Medulla oblongata (tissue), 1 donor: Measurements from ENCODE around the gene JARID2.

ENCODE experiments used
- DNase-seq: peaks from one replicate; pipeline ENCODE4 v3.0.0-alpha.2; 2015; ENCODE audit errors: extremely low spot score

Gene JARID2

DNA sequence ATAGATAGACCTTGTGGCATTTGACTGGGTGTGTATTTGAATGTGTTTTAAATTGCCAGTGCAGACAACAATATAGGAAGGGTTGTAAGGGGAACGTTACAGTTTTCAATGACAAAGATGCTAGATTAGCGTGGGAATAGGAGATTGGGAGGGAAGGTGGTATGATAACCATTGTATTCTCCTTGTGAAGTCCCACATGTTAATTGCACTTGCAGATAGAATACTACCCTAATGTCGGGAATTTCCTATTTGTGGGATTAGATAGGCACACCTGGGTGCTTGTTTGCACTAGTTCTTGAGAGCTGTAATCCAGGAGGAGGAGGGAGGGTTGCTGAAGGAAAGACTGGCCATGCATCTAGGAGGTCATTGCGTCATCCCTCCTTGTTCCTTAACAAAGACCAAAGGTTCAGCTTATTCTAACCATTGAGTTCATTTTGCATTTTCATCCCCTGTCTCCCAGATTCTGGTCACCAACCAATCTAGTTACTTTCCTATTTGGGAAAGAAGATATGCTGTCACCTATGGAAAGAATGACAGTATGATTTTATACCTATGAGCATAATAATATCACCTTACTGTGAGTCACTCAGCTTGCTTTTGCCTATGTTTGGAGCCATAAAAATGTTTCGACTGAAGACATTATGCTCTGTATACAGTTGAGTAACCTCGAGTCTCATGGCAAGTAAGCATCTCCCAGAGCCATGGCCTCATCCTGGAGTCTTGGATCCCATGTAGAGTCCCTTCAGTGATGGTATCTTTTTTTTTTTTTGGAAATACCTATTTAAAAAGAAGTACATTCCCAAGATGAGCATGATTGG lies 215.5 kb downstream of the JARID2 start:
- DNase-seq, result no peak

DNA sequence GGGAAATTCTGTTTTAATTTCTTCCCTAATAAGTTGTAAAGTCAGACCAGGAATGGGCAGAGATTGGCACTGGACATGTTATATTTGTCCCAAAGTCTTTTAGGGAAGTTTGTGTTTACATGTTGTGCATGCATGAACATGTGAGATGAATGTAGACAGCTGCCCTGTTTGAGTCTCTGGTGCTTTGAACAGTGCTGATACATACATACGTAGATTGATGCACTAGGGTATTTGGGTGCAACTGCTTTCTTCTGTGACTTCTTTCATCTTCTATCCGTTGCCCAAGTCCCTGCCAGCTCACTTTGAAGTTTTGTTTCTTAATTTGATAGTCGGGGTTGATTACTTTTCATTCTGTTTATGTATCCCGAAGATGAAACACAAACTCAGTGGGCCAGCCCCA lies 216.4 kb downstream of the JARID2 start:
- DNase-seq, result no peak

GRCh38 chr6:15462717-15463525 lies 217.1 kb downstream of the JARID2 start:
- no peak for DNase-seq

GRCh38 chr6:15464211-15464725 lies 218.4 kb downstream of the JARID2 start:
- DNase-seq, result no peak

- DNase-seq, result no peak
These were observed 219.3 kb downstream of the JARID2 start for GRCh38 chr6:15465212-15465611.

- DNase-seq, result no peak
These were observed 224.9 kb downstream of the JARID2 start for GRCh38 chr6:15470746-15471145.

DNA sequence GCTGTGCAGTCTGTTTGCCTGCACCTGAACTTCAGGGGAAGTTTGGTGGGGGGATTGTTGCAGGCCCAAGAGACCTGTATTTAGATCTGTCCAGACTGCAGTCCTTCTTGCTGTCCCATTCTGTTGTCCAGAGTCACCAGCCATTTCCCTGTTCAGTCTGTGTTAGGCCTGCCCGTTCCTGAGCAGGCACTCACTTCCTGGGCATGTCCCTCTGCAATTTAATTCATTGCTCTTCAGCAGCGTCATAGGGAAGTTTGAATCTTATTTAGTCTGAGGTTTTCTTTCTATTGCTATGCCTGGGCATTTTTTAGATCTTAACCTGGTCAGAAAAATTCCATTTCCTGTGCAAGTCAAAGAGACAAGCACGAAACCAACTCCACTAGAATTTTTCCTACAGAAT lies 226.8 kb downstream of the JARID2 start:
- DNase-seq, result no peak

DNA sequence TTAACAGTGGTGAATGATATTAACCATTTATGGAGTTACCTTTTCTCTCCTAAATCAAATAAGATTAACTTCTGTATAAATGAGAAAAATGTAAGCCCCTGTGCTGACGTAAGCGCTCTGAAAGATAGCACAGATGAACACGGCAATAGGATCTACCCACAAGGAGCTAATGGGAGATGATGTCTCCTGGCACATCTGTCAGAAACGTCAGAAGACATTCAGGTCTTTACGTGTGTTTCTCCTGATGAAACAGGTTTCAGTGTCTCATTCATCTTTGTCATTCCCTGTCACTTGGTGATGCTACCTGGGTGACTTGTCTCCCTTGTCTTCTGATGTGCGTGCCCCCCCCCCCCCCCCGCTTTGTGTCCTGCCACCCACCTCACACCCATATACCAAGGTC lies 227.3 kb downstream of the JARID2 start:
- no peak for DNase-seq

DNA sequence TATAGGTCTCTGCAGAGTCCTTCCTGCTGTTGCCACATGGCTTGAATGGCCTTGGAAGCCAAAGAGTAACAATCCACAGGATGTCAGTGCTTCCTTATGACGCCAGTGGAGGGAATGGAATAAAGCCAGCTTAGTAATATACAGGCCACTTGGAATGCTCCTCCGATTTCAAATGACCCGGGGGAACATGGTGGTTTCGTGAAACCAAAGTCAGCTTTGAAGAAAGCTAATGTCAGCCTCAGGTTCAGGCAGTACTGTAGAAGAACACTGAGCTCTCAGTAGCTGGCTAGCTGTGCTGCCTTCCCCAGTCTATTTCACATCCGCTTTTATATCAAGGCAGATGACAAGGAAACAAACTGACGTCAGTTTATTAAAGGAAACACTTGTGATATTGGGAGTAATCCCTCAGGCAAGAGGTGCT lies 227.9 kb downstream of the JARID2 start:
- no peak for DNase-seq

GRCh38 chr6:15474196-15474595 lies 228.3 kb downstream of the JARID2 start:
- no peak for DNase-seq

DNA sequence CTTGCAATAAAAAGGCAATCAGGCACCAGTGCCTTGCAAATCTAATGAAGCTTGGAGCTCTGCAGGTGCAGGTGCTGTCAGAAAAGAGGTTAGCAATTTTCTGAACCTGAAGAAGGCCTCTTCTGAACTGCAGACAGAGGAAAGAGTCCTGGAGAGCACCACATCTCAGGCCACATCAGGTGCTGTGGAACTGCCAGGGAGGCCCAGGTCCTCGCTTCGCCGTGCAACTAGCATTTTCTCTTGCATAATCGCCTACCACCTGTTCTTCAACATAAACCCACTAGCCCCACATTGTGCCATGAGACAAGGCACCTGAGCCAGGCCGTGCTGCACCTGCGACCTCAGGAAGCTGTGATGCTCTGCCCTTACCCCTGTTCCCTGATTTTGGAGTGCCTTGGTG lies 229.4 kb downstream of the JARID2 start:
- DNase-seq, result no peak

DNA sequence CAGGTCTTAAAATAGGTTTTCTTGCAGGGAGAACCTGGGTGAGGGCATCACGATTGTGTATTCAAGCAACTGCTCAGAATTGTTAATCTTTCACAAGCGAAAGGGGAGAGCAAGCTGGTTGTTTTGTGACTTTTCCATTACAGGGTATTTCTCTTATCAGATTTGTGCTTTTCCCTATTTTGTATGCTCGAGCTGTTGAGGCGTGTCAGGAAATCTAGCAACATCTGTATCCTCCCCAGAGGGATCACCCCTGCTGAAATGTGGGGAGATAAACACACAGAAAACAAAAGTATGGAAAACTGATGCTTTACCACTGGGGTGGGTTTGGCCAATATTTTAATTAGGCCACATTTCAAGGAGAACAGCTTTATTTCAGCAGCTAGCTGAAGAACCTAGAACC lies 230.0 kb downstream of the JARID2 start:
- no peak for DNase-seq

DNA sequence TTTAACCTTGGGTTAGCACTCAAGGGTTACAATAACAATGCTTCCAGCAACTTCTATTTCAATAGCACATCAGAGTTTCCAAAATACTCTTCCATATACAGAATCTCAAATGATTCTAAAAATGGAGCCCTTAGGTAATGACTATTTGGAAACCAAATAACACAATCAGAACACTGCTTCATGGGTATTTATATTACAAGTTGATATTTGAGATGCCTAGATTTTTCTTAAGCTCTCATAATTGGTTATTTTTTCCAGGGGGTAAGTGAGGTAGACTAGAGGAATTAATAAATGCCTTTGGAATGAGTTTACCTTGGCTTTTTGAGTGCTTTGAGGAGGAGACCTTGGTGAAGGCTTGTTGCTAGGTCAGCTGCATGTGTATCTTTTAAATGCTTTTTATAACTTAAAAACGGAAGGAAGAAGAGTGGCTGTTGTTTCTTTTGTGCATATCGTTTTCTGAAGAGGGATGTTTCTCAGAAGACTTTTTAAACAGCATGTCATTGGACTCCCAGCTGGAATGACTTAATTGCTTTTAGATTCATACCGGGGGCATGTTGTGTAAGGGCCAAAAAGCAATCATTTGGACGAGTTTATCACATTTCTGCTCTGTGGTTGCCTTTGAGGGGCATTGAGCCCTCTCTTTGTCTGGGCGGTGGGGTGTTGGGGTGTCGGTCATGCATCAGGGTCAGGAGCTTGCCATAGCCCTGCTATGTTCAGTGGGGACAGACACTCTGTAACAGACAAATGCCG lies 230.9 kb downstream of the JARID2 start:
- DNase-seq, result no peak

DNA sequence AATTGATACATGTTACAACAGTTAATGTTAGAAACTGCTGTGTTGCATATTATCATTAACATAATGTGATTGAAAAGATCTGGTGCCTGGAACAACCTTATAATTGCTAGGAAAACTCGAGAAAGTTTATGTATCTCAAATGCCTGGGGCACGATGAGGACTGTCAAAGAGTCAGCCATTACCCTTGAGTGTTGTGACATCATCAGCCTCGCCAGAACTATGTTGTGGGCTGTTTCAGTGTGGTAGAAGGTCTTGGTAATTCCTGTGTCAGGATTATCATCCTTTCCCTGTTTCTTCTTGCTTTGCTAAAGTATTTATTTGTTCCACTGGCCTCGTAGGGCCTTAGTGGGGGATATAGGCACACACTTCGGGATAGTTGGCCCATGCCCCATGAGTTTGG lies 231.9 kb downstream of the JARID2 start:
- DNase-seq, result no peak

GRCh38 chr6:15479761-15480160 lies 233.9 kb downstream of the JARID2 start:
- DNase-seq, result peak; percentile 27

GRCh38 chr6:15480525-15480924 lies 234.7 kb downstream of the JARID2 start:
- DNase-seq, result no peak

DNA sequence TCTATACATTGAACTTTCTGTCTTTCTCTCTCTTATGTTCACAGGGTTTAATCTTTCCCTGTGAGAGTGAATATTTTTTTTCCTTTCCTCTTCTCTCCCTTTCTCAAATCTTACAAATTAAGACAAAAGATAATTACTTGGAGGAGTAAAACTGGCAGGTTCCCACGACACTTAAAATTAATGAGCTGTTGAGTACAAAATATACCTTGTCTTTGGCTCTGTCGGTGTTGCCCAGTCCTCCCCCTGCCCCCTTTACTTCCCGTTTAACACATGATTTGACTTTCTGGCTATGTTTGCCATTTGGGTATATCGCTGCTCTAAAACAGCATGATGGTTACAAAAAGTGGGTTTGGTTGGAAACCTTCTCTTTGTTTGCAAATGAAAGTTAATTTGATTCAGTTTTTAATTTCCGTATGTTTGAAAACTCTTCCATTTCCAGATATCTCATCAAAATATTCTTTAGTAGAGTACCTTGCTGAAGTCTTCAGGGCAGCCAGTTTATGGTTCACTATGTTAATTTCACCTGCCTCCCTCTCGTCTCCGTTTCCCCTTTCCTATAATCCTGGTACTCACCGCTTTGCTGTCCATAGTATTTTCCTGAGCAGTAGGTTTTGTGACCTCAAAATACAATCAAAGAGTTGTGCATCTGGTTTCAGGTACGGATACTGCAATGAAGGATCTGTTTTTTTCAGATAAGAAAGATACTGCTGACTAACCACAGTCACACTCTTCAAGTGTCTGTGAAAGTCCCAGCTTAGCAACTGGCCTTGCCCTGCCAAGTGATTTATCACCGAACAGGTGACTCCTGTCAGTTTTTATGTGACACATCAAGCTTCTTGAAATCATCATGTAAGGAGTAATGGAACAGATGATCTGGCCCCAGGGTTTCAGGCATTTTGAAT lies 235.8 kb downstream of the JARID2 start:
- DNase-seq, result no peak

DNA sequence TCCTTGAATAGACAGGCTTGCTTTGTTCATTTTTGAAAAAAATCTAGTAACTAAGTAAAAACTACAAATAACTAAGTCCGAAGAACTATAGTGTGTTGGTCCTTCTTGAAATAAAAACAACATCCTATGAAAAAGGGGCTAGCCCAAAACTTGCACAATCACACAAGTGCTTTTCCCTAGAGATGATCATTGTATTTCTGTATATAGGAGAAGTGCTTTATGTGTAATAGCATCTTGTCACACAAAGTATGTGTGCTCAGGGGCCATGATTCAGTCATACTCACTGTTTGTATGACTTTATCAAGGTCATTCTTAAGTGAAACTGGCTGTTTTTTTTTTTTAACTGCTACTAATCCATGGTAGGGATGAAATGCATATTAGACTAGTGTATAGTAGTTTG lies 237.2 kb downstream of the JARID2 start:
- DNase-seq, result no peak

GRCh38 chr6:15484140-15484539 lies 238.3 kb downstream of the JARID2 start:
- DNase-seq, result no peak

- no peak for DNase-seq
These were observed 239.0 kb downstream of the JARID2 start for GRCh38 chr6:15484821-15485220.

GRCh38 chr6:15485936-15486335 lies 240.1 kb downstream of the JARID2 start:
- DNase-seq, result no peak
